HEK293T (cell line): ENCODE measurements around the gene TRPM2.

Source experiments
- BHLHE40 ChIP-seq: fragments of 450-650 bp; IDR thresholded peaks from 2 replicates; pipeline ENCODE4 v1.6.1; 2016; ENCODE audit warnings: mild to moderate bottlenecking, moderate library complexity, borderline replicate concordance
- ELF4 ChIP-seq: fragments of 450-650 bp; IDR thresholded peaks from 2 replicates; pipeline ENCODE4 v1.6.1; 2017; ENCODE audit warnings: antibody characterized with exemption
- FOXK2 ChIP-seq: fragments of 450-650 bp; IDR thresholded peaks from 2 replicates; pipeline ENCODE4 v1.6.1; 2016; ENCODE audit warnings: mild to moderate bottlenecking
- FOXM1 ChIP-seq: fragments of 450-650 bp; IDR thresholded peaks from 2 replicates; pipeline ENCODE4 v1.6.1; 2017; ENCODE audit warnings: mild to moderate bottlenecking, borderline replicate concordance
- LEF1 ChIP-seq: fragments of 450-650 bp; IDR thresholded peaks from 2 replicates; pipeline ENCODE4 v1.6.1; 2017; ENCODE audit warnings: mild to moderate bottlenecking, borderline replicate concordance
- NFRKB ChIP-seq: fragments of 450-650 bp; IDR thresholded peaks from 2 replicates; pipeline ENCODE4 v1.6.1; 2016; ENCODE audit warnings: mild to moderate bottlenecking, moderate library complexity
- SUZ12 ChIP-seq: fragments of 450-650 bp; IDR thresholded peaks from 2 replicates; pipeline ENCODE4 v1.6.1; 2016; ENCODE audit warnings: mild to moderate bottlenecking
- TARDBP ChIP-seq: fragments of 450-650 bp; IDR thresholded peaks from 2 replicates; pipeline ENCODE4 v1.6.1; 2016

- TF ChIP-seq ELF4 (no peak), FOXM1 (no peak), FOXK2 (no peak), TARDBP (no peak), LEF1 (no peak), NFRKB (no peak), BHLHE40 (no peak), SUZ12 (no peak)
Measured at GRCh38 chr21:44487831-44488230, 134.4 kb downstream of the TRPM2 start.
